ENCODE data around the gene QRFPR.
"Not testable (repeated sequence)": the region's sequence is repeated elsewhere in the genome, so short reads cannot be mapped to it uniquely, and the experiment has no call there.

QRFPR gene

DNA sequence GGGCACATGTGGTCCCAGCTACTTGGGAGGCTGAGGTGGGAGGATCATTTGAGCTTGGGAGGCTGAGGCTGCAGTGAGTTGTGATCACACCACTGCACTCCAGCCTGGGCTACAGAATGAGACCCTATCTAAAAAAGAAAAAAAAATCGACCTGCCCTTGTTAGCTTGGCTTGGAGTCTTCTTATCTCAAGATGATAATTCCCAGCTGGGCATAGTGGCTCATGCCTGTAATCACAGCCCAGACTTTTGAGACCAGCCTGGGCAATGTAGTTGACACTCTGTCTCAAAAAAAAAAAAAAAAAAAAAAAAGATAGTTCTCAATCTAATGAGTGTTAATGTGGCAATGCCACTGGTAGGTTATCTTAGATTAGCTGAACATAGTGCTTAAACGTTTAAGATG, 41.0 kb downstream of the QRFPR start:
- no peak for DNase-seq (ENCODE audit: low read depth in 2 of 2)

DNA sequence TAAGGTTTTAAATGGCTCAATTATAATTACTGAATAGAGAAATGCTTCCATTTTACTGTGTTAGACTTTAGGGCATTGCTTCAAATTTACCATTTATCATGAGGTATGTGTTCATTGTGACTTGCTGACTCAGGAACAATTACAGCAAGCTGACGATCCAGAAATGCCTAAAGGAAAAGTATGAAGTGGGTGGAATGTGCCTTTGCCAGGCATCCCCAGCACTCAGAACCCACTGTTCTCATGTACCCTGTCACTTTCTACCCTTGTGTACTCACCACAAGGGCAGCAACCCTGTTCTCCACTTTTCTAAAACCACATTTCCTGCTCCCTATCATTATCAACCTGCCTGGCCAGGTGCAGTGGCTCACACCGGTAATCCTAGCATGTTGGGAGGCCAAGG, 41.5 kb downstream of the QRFPR start:
- DNase-seq (ENCODE audit: low read depth in 2 of 2): no peak

DNA sequence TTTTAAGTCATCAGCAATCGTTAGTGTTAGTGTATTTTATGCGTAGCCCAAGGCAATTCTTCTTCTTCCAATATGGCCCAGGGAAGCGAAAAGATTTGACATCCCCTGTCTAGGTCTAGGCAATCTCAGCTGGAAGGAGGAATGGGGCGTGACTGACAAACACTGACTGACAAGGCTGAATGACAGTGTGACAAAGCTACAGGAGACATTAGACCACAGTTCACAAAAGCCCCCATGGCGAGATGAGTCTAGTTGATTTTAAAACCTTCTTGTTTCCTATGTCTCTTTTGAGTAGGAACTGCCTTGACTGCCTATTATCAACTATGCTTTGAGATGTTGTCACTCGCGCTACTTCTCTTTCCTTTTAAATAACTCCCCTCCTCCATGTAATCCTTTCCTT, 42.3 kb downstream of the QRFPR start:
- DNase-seq (ENCODE audit: low read depth in 2 of 2): no peak

DNA sequence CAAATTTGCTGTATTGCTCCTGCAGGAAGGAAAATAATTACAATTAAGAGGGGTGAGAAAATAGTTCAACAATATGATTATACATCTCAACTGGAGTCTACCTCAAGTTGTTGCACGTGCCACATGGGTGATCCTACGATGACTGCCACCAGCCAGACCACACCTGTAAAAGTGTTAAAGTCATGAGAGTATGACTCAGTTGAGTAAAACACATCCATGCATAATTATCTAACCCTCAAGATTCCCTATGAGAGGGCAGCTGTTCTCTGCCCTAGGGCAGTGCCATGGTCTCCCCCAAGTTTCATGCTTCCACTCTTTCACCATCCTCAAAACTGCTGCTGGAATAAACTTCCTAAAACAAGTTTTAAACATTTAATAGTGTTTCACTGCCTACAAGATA, 44.1 kb downstream of the QRFPR start:
- DNase-seq (ENCODE audit: low read depth in 2 of 2): no peak

DNA sequence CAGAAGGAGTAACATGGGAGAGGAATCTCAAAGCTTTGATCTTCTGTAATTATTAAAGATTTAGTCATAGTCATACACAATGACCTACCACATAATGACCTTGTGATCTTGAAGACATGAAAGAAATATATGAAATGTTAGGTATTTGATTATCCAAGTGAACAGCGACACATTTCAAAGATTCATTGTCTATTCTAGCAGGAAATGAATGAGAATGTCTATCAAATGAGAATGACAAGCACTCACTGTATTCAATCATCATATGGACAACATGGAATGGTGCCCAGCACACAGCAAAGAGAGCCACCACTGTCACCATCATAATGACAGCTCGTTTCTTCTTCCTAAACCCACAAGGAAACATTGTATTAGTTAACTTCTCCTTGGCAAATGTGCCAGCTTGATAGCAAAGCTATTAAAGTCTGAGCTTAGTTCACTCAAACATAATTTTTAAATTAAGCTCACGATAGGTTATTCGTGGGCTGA, 50.6 kb downstream of the QRFPR start:
- no peak for DNase-seq (ENCODE audit: low read depth in 2 of 2)

DNA sequence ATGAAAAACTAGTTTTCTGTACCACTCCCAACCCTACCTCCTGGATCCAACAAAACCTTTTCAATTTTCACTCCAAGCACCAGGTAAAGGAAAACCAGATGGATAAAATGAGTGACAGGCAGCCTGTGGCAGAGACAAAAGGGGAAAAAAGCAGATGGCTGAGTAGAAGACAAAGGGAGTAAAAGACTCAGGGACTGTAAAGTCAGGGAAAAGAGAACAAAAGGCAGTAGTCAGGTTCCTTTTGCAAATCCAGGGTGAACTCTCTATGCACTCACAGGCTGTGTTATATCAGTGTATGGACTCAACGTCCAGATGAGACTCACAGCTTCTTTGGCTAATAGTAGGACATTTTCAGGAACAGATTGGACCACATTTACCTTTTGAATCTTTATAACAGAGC, 54.2 kb downstream of the QRFPR start:
- DNase-seq (ENCODE audit: low read depth in 2 of 2): no peak

DNA sequence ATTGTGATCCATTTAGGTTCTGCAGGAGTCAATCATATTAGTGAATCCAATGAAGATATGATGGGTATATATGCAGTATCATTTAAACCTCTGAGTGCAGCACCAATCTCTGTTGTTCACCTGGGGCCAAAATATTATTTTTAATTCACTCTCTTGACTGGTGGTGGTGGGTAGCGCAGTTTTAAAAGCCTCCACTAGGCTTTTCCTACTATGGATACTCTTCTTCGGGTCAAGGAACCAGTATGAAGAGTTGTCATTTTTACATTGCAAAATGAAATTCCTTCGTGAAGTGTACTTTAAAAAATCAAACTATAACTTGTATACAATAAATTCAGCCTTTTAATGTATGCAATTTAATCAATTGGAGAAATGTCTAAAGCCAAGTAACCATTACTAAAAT, 56.5 kb downstream of the QRFPR start:
- no peak for DNase-seq (ENCODE audit: low read depth in 2 of 2)

DNA sequence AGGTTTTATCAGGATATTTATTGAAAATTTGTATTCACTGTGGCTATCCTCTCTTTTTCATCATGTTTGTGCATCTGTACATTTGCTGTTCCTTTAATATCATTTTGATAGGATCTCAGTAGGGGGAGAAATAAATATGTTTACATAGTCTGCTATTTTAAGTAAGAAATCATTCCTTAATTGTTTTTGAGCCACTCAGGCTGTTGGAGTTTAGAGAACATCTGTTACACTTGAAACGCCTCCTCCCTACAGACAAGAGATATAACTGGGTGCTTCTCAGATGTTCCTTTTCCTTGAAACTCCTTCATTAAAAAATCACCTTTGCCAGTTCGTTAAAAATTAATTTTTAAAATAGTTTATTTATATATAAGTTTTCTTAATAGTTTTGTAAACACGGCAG, 59.4 kb downstream of the QRFPR start:
- no peak for DNase-seq (ENCODE audit: low read depth in 2 of 2)

DNA sequence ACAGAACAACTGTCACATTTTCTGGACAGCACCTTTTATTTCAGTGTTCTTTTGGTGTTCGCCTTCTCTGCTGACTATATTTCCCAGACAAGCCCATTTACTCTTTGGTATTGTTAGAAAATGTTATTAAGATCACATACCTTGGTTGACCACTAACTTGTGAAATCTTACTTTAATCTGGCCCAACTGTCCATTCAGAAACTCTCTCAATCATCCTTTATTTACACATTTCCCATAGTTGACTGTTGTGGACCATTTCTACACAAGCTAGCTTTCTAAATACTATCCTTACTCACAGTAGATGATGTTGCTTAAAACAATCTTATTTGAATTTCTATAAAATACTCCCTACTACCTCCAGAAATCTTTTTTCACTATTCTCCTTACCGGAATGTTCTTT, 64.7 kb downstream of the QRFPR start:
- no peak for DNase-seq (ENCODE audit: low read depth in 2 of 2)

DNA sequence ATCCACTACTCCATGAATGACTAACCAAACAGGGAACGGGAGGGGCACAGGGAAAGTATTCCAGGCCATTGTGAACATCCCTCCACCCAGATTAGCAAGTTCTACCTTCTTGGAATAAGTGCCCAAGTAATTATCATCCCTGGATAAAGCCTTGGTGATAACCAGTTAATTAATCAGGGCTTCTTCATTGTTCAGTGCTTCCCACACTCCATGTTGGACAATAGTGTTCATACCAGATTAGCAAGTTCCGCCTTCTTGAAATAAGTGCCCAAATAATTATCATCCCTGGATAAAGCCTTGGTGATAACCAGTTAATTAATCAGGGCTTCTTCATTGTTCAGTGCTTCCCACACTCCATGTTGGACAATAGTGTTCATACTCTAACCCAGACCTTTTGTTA, 67.4 kb downstream of the QRFPR start:
- DNase-seq (ENCODE audit: low read depth in 2 of 2): not testable (repeated sequence)

DNA sequence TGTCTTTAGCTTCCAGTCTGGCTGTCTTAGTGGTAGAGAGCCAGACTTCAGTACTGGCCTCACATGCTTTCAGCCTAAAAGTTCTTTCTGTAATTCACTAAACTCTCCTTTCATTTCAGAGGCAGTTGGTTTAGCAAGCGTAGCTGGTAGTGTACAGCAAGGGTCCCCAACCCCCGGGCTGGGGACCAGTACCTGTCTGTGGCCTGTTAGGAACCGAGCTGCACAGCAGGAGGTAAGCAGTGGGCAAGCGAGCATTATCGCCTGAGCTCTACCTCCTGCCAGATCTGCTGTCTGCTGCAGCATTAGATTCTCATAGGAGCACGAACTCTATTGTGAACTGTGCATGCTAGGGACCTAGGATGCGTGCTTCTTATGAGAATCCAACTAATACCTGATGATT, 72.0 kb downstream of the QRFPR start:
- DNase-seq (ENCODE audit: low read depth in 2 of 2): no peak

DNA sequence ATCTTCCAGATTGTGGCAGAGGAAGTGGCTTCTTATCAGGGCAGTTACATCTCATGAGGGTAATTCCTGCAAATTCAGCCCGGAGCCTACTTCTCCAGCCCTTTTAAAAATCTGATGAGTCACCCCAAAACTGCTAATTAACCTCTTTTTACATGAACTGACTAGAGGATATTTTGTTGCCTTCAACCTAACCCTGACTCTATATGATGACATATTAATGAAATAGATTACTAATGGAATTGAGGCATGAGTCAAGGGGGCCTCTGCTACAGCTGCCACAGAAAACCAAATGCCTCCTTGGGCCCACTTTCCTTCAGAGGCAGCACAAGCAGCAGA, 72.5 kb downstream of the QRFPR start:
- DNase-seq (ENCODE audit: low read depth in 2 of 2): no peak

DNA sequence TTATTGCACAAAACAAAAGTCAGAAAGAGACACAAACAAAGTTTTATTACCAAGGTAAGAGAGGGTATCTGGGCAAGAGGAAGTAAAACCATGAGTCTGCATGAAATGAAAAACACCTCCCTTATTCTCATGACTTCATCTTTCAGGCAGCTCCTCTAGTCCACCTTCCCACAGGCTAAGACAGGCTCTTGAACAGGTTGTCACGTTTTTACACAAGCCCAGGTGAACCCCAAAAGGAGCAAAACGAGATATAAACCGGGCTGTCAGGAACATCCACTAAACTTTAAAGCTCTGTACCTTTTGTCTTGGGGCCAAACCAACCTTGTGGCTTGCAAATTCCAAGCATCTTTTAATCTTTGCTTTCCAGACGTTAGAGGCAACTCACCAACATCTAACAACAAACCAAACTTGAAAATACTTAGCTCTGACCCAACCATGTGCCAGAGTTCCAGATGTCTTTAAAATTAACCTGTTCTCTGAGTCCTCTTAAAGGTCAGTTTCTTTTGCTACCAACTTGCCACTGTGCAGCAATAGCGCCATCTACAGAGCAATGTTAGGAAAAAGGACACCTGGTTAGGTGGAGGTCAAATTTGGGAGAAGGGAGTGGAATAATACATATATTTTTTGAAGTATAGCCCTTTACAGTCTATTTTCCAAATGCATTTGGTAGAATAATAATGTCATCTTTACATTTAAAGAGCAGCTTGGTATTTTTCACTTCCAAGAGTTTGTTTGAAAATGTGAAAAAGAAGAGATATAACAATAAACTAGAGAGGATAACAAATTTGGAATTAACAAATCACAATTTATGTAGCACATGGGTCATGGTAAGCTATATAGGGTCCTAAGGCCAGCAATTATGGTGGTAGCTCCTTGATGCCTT, 73.1 kb downstream of the QRFPR start:
- peak; percentile 2 to 7 for DNase-seq (ENCODE audit: low read depth in 2 of 2)

DNA sequence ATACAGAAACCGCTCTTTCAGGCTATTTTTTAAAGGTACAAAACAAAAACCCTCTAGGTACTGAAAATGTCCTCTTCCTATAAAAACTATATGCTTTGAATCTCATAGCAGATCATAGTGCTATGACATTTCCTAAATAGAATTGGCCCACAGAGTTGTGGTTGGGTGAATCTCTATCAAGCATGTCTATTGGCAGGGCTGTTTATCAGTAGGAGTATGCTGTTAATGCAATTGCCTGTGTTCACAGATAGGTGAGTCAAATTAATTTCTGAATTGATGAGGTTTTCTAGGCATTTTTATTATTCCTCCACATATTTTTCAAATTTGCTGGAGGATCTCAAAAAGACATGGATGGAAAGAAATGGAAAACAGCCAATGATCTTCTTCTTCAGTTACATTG, 73.9 kb downstream of the QRFPR start:
- DNase-seq (ENCODE audit: low read depth in 2 of 2): no peak

DNA sequence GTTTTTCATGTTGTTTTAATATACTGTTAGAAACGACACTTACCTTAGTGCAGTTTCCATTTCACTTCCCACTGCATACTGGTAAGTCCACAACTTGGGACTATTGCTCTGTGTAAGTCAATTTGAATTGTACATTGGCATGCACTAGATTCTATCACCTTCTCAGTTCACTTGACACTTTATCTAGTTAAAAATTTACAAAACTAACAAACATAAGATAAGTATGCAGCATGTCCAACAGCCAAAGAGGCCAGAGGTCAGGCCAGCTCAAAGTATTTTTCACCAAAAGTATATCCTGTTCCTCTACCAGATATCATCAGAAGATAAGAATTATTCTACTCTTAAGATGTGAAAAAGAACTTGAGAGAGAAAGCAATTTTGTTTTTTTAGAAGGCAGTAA, 75.9 kb downstream of the QRFPR start:
- no peak for DNase-seq (ENCODE audit: low read depth in 2 of 2)

DNA sequence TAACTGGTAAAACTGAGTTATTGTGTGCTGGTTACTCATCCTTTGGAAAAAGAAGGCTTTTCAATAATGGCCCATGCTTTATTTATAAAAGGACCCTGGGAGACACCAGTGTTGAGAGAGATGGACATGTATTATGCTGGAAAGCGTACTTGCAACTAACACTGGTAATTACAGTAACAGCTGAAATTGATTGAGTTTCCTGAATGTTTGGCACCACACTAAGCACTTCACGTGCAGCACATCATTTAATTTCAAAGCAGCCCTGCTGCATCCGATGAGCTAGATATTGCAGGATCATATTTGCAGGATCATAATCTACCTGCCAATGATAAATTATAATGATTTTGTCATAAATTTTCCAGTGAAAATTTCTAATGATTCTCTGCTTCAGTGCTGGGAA, 81.5 kb downstream of the QRFPR start:
- DNase-seq (ENCODE audit: low read depth in 2 of 2): no peak

DNA sequence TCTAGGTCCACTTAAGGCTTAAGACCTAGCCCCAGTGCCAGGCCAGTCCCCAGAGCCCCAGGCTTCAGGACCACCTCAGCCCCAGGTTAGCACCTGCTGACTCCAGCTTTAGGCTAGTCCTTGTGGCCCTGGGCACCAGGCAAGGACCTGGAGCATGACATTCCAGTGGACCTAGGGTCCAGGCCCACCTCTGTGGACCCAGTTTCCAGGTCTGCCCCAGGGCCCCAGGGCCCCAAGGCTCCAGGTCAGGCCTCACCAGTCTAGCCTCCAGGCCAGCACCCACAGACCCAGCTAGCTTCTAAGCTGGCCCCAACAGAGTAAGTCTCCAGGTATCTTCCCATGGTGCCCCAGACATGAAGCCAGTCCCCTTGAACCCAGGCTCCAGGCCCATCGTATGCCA, 97.5 kb downstream of the QRFPR start:
- no peak for DNase-seq (ENCODE audit: low read depth in 2 of 2)

DNA sequence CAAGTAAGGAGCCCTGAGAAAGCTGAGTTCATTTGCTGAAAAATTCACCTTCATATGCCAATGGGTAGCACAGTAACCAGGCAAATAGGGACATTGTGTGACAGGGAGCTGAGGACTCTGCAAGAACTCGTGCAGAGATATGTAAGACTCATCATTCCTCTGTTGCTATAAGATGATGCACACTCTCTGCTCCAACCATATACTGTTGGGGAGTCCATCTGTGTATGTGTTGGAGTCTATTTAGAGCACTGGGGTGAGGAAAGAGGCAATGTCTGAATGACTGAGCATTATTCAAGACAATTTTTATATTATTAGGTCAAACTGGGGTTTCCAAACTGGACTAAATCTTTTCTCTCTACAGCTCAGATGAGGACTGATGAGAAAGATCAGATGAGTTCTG, 100.4 kb downstream of the QRFPR start:
- DNase-seq (ENCODE audit: low read depth in 2 of 2): no peak

DNA sequence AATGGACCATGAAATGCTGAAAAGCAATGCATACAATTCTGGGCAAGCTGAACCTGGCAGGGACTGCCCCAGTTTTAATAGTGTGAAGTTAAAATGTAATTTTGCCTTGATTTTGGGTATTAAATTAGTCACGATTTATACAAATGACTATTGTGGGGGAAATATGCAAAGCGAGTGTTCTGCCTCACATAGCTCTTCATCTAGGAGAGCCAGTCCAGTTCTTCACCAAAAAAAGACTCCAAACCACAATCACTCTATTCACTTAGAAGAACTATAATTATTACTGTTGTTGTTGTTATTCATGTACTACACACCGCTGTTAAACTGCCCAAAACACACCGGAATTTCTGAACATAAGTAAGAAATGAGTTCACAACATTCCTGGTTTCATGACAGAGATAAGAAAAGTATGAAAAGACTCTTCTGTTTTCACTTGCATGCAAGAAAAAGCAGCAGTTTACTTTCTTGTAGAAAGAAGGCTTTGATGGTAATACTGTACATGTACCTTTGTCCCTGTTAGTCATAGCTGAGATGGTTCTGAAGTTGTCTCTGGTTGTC, 101.9 kb downstream of the QRFPR start:
- no peak for DNase-seq (ENCODE audit: low read depth in 2 of 2)

Measured in stimulated activated CD4-positive, alpha-beta T cell treated with anti-CD3 and anti-CD28 coated beads, Interleukin-1b, Interleukin-23, amount 100 ng/mL, for 1 hour (primary cell).